LNCaP clone FGC (cell line): ENCODE data around the gene ITIH6.
A peak's percentile ranks its signal among the peaks of the same experiment; 100 is the strongest.

Source experiments
- DNase-seq: peaks from one replicate; pipeline ENCODE4 v3.0.0-alpha.2; 2011; ENCODE audit warnings: low read depth
- H3K4me3 ChIP-seq: 2 replicates; pipeline ENCODE4 v1.5.1; 2011; ENCODE audit warnings: mild to moderate bottlenecking, low read depth, low read length, control low read depth
- CTCF ChIP-seq: IDR thresholded peaks from 2 replicates; pipeline ENCODE4 v1.5.1; 2012; ENCODE audit warnings: mild to moderate bottlenecking; ENCODE audit not compliant: control insufficient read depth, insufficient read depth; ENCODE audit errors: extremely low read depth

The ITIH6 gene

GRCh38 chrX:54817220-54817820 is 19.3 kb upstream of the ITIH6 start:
- TF ChIP-seq CTCF: no peak
- H3K4me3 ChIP-seq: no peak overlapping the region
- no peak for DNase-seq

GRCh38 chrX:54812306-54812705 is 14.3 kb upstream of the ITIH6 start:
- no peak for TF ChIP-seq CTCF
- no peak overlapping the region for H3K4me3 ChIP-seq
- no peak for DNase-seq

- H3K4me3 ChIP-seq: no peak overlapping the region
- TF ChIP-seq CTCF: no peak
- no peak for DNase-seq
Measured at GRCh38 chrX:54811301-54811885, 13.3 kb upstream of the ITIH6 start.

GRCh38 chrX:54810532-54810931 is 12.5 kb upstream of the ITIH6 start:
- TF ChIP-seq CTCF: no peak
- DNase-seq: no peak
- H3K4me3 ChIP-seq: peak overlapping the region; percentile 61

- no peak for TF ChIP-seq CTCF
- DNase-seq: peak; percentile 90
- H3K4me3 ChIP-seq: peak overlapping the region; percentile 61
Measured at GRCh38 chrX:54808605-54809483, 10.8 kb upstream of the ITIH6 start.

GRCh38 chrX:54808109-54808604 is 10.1 kb upstream of the ITIH6 start:
- no peak for DNase-seq
- TF ChIP-seq CTCF: no peak
- peak overlapping the region; percentile 61 for H3K4me3 ChIP-seq
